HPDE6-E6E7 (cell line): ENCODE results near the gene APOBEC3C.
"Not testable (repeated sequence)": the region's sequence is repeated elsewhere in the genome, so short reads cannot be mapped to it uniquely, and the experiment has no call there.

Experiments
- DNase-seq: peaks from one replicate; pipeline ENCODE4 v3.0.0; 2011; ENCODE audit warnings: missing footprints; ENCODE audit errors: extremely low spot score

Gene APOBEC3C

DNA sequence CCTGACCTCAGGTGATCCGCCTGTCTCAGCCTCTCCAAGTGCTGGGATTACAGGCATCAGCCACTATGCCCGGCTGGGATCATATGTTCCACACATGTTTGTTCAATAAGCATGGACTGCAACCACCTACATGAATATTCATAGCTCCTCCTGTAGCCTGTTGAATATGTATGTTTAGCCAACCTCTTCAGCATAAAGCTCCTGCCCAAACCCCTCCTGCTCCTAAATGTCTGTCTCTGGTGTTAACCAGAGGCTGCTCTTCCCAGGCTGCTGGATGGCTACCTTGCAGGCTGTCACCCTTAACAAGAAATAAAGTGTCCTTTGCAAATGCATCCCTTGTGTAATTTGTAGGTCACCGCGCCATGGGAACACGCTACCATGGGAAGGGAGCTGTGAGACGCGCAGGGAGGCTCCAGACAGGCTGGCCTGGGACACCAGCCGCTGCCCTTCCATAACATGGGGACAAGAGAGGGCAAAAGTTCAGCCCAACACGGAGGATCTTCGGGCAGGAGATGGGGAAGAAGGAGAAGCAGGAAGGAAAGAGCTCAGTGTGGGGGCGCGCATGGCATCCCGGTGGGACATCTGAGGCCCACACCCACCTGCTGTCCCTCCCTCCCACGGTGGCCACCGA is 6.1 kb downstream of the APOBEC3C start:
- DNase-seq: not testable (repeated sequence)

DNA sequence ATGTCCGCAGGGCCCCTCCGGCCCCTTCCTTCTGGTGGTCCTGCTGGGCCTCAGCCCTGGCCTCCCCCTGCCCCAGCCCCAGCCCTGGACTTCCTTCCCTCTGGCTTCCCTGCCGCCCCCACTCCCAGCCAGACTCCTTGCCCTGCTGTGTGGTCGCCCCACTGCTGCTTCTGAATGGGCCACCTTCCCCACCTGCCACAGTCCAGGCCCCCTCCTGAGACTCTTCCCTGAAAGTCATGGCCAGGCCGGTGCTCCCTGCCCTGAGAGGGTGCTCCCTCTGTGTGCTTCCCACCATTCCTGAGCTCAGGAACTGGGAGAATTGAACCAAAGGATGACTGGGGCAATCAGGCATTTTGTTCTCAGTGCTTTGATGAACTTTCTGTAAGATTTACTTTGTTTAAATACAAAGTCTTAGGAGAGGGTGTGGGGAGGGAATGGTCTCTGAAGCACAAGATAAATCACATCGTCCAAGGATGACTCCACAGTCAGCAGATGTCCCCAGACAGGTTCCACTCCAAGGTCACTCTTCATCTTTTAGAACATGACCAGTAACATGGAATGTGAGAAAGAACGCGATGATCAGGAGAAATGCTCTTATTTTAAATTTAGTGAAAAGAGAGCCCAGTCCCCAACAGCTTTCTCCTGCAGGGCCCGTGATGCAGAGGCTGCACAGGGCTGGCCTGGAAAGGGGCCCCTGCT is 7.6 kb downstream of the APOBEC3C start:
- no peak for DNase-seq

DNA sequence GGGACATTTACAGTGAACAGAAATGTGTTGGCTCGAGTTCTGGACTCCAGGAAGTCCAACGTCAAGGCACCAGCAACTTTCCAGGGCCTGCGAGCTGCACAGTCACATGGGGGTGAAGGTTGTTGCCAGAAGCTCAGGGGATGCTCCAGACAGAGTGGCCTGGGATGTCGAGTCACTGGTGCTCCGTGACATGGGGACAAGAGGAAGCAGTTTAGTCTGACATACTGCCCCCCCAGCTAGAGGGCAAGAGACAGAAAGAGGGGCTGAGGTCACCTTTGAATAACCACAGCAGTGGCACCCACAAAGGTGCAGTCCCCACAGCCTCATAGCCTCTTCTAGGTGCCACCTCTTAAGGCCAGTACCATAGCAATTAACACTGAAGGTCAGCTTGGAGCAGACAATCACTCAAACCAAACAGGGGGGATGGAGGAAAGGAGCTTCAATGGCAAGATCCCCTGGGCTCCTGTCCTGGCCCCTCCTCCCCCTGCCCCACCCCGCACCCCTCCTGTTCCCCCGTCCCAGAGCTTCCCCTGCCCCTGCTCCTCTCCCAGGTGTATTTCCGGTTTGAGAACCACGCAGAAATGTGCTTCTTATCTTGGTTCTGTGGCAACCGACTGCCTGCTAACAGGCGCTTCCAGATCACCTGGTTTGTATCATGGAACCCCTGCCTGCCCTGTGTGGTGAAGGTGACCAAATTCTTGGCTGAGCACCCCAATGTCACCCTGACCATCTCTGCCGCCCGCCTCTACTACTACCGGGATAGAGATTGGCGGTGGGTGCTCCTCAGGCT is 10.7 kb downstream of the APOBEC3C start:
- no peak for DNase-seq

DNA sequence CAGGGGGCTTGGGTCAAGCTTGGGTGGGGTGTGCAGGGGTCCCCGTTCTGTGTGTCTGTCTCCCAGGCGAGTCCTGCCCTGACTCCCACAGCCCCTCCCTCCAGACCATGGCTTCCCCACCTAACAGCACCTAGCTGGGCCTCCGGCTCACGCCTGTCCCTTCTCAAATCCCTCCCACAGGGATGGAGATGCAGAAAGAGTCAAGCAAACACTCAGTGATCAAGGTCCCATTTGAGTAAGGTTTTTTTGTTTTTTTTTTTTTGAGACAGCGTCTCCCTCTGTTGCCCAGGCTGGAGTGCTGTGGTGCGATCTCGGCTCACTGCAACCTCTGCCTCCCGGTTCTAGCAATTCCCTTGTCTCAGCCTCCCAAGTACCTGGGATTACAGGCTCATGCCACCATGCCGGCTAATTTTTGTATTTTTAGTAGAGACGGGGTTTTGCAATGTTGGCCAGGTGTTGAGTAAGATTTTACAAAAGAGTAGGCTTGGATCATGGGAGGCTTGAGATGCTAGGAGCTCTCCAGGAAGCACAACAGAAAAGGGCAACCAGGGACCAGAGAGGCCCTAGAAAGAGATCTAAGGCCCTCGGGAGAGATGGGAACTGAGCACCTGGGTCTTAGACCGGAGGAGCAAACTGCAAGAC is 12.6 kb downstream of the APOBEC3C start:
- DNase-seq: no peak

DNA sequence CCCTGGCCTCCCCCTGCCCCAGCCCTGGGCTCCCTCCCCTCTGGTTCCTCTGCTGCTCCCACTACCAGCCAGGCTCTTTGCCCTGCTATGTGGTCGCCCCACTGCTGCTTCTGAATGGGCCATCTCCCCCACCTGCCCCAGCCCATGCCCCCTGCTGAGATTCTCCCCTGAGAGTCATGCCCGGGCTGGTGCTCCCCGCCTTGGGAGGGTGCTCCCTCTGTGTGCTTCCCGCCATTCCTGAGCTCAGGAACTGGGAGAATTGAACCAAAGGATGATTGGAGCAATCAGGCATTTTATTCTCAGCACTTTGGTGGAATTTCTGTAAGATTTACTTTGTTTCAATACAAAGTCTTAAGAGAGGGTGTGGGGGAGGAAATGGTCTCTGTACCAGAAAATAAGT is 13.7 kb downstream of the APOBEC3C start:
- no peak for DNase-seq

DNA sequence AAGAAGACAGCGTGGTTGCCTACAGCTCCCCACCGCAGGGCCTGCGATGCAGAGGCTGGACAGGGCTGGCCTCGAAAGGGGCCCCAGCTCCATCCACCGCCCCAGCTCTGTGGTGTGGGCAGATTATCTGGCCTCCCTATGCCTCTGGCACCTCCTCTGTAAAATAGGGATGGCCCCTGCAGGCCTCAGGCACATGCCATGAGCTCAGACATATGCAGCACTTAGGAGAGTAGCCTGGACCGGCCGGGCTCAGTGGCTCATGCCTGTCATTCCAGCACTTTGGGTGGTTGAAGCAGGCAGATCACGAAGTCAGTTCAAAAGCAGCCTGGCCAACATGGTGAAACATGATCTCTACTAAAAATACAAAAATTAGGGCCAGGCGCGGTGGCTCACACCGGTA is 14.2 kb downstream of the APOBEC3C start:
- DNase-seq: no peak

DNA sequence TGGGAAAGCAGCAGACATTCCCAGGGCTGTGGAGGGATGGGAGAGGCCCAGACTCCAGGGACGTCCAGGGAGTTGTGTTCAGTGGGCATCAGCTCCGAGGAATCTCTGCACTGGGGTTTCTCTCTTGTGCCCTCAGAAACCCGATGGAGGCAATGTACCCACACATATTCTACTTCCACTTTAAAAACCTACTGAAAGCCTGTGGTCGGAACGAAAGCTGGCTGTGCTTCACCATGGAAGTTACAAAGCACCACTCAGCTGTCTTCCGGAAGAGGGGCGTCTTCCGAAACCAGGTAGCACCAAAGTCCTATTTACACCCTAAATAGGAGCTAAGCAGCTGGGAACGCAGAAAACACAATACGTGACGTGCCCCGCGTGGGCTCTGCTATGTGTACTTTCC is 15.2 kb downstream of the APOBEC3C start:
- no peak for DNase-seq

DNA sequence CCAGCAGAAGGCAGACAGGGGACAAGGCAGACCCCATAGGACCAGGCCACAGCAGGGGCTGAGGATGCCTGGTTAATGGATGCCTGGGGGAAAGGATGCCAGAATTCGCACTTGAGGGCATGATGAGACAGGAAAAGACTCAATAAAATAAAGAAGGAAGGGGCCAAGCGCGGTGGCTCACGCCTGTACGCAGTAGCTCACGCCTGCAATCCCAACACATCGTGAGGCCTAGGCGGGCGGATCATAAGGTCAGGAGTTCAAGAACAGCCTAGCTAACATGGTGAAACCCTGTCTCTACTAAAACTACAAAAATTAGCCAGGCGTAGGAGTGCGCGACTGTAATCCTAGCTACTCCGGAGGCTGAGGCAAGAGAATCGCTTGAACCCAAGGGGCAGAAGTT is 16.6 kb downstream of the APOBEC3C start:
- no peak for DNase-seq

DNA sequence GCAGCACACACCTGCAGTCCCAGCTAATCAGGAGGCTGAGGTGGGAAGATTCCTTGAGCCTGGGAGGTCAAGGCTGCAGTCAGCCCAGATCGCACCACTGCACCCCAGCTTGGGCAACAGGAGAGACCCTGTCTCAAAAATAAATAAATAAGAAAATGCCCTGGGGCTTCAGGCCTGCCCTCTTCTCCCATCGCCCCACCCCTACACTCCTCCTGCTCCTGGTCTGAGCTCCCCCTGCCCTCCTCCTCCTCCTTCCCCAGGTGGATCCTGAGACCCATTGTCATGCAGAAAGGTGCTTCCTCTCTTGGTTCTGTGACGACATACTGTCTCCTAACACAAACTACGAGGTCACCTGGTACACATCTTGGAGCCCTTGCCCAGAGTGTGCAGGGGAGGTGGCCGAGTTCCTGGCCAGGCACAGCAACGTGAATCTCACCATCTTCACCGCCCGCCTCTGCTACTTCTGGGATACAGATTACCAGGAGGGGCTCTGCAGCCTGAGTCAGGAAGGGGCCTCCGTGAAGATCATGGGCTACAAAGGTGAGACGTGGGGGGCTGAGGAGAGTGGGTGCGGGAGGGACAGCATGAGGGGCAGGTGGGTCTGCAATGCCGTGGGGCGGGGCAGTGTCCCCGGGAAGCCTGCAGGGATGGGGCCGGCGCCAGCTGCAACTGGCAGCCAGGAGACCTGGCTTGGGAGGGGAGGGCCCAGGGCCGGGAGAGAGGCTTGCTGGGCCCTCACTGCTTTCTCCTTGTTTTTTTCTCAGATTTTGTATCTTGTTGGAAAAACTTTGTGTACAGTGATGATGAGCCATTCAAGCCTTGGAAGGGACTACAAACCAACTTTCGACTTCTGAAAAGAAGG is 17.6 kb downstream of the APOBEC3C start:
- not testable (repeated sequence) for DNase-seq

DNA sequence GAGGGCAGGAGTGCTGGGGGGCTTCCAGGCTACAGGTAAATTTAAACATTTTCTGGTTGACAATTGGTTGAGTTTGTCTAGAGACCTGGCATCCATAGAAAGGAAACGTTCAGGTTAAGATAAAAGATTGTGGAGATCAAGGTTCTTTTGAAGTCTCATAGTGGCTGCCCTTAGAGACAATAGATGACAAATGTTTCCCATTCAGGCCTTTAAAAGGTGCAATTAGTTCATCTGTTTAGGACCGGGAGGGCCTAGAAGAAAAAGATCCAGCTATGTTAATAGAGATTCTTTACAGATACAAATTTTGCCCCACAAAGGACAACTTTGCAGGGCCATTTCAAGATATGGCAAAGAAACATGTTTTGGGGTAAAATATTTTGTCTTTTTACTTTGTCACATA is 23.0 kb downstream of the APOBEC3C start:
- DNase-seq: not testable (repeated sequence)

DNA sequence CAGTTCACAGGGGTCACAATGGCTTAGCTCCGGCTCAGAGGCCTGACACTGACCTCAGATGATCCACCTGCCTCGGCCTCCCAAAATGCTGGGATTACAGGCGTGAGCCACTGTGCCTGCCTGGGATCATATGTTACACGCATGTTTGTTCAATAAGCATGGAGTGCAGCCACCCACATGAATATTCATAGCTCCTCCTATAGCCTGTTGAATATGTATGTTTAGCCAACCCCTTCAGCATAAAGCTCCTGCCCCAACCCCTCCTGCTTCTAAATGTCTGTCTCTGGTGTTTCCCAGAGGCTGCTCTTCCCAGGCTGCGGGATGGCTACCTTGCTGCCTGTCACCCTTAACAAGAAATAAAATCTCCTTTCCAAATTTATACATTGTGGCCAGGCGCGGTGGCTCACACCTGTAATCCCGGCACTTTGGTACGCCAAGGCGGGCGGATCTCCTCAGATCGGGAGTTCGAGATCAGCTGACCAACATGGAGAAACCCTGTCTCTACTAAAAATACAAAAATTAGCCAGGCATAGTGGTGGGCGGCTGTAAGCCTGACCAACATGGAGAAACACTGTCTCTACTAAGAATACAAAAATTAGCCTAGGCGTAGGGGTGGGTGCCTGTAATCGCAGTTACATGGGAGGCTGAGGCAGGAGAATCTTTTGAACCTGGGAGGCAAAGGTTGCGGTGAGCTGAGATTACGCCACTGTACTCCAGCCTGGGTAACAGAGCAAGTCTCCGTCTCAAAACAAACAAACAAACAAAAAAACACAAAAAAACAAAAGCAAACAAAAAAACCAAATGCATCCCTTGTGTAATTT is 25.5 kb downstream of the APOBEC3C start:
- DNase-seq: no peak

DNA sequence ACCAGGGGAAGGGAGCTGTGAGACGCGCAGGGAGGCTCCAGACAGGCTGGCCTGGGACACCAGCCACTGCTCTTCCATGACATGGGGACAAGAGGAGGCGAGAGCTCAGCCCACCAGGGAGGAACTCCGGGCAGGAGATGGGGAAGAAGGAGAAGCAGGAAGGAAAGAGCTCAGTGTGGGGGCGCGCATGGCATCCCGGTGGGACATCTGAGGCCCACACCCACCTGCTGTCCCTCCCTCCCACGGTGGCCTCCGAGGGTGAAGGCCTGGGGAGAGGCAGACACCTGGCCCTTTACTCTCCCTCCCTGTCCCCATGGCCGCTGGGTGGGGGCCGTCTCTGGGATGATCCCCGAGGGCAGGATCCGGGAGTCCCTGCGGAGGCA is 26.1 kb downstream of the APOBEC3C start:
- not testable (repeated sequence) for DNase-seq

DNA sequence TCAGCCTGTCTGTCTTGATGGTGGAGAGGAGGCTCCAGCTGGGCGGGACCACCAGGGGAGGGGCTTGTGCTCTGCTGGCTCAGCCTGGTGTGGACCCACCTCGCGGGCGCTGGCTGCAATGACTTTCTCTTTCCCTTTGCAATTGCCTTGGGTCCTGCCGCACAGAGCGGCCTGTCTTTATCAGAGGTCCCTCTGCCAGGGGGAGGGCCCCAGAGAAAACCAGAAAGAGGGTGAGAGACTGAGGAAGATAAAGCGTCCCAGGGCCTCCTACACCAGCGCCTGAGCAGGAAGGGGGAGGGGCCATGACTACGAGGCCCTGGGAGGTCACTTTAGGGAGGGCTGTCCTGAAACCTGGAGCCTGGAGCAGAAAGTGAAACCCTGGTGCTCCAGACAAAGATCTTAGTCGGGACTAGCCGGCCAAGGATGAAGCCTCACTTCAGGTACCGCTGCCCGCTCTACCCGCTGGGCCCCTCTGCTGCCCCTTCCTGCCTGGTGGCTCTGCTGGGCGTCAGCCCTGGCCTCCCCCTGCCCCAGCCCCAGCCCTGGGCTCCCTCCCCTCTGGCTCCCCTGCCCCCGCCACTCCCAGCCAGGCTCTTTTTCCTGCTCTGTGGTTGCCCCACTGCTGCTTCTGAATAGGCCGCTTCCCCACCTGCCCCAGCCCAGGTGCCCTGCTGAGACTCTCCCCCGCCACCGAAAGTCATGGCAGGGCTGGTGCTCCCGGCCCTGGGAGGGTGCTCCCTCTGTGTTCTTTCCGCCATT is 26.7 kb downstream of the APOBEC3C start, which contains the start of gene APOBEC3F:
APOBEC3F (plus strand) TSS at position 327 of the 759 bp plus-strand sequence; CDS start at position 424, 97 bp downstream.
- DNase-seq: not testable (repeated sequence)

DNA sequence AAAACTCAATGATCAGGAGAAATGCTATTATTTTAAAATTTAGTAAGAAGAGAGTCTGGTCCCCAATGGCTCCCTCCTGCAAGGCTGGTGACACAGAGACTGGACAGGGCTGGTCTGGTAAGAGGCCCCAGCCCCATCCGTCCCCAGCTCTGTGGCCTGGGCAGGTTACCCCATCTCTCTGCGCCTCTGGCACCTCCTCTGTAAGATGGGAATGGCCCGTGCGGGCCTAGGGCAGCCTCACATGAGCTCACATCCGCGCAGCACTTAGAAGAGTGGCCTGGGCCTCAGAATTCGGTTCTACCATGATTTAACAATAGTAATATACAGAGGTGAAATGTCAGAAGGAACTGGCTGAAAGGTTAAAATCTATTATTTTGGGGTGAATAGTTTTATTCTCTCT is 27.9 kb downstream of the APOBEC3C start:
- DNase-seq: no peak

DNA sequence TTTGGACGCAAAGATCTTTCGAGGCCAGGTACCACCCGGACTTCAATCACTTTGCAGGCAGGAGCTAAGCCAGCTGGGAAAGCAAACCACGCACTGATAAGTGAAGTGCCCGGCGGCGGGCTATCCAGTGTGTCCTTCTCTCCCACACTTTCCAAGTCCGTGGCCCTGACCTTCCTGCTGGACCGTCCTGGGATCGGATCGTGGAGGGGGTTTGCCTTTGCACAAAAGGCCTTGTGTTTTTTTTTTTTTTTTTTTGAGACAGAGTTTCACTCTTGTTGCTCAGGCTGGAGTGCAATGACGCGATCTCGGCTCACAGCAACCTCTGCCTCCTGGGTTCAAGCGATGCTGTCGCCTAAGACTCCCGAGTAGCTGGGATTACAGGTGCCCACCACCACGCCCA is 29.0 kb downstream of the APOBEC3C start:
- DNase-seq: not testable (repeated sequence)

DNA sequence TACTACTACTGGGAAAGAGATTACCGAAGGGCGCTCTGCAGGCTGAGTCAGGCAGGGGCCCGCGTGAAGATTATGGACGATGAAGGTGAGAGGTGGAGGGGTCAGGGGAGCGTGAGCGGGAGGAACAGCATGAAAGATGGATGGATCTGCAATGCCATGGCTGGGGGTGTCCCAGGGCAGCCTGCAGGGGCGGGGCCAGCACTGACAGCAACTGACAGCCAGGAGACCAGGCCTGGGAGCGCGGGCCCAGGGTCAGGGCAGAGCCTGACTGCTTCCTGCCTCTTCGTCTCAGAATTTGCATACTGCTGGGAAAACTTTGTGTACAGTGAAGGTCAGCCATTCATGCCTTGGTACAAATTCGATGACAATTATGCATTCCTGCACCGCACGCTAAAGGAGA is 31.1 kb downstream of the APOBEC3C start:
- not testable (repeated sequence) for DNase-seq

DNA sequence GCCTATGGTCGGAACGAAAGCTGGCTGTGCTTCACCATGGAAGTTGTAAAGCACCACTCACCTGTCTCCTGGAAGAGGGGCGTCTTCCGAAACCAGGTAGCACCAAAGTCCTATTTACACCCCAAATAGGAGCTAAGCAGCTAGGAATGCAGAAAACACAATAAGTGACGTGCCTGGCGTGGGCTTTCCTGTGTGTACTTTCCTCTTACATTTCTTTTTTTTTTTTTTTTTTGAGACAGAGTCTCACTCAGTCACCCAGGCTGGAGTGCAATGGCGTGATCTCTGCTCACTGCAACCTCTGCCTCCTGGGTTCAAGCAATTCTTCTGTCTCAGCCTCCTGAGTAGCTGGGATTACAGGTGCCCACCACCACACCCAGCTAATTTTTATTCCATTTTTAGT is 35.4 kb downstream of the APOBEC3C start:
- DNase-seq: not testable (repeated sequence)

DNA sequence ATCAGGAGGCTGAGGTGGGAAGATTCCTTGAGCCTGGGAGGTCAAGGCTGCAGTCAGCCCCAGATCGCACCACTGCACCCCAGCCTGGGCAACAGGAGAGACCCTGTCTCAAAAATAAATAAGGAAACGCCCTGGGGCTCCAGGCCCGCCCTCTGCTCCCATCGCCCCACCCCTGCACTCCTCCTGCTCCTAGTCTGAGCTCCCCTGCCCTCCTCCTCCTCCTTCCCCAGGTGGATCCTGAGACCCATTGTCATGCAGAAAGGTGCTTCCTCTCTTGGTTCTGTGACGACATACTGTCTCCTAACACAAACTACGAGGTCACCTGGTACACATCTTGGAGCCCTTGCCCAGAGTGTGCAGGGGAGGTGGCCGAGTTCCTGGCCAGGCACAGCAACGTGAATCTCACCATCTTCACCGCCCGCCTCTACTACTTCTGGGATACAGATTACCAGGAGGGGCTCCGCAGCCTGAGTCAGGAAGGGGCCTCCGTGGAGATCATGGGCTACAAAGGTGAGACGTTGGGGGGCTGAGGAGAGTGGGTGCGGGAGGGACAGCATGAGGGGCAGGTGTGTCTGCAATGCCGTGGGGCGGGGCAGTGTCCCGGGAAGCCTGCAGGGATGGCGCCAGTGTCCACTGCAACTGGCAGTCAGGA is 37.9 kb downstream of the APOBEC3C start:
- DNase-seq: not testable (repeated sequence)

DNA sequence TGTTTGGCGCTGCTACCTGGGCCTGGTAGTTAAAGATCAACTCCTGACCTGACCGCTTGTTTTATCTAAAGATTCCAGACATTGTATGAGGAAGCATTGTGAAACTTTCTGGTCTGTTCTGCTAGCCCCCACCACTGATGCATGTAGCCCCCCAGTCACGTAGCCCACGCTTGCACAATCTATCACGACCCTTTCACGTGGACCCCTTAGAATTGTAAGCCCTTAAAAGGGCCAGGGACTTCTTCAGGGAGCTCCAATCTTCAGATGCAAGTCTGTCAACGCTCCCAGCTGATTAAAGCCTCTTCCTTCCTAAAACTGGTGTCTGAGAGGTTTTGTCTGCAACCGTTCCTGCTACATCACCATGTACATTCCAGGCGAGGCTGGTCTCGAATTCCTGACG is 41.6 kb downstream of the APOBEC3C start:
- DNase-seq: no peak
